Peyer's patch (tissue), 4 donors: ENCODE measurements around the gene UBXN11.
"Not testable (repeated sequence)": the region's sequence is repeated elsewhere in the genome, so short reads cannot be mapped to it uniquely, and the experiment has no call there.

Source experiments
- CTCF ChIP-seq, 6 experiments: fragments of 450-650 bp in 4 of 6; fragments of 200-600 bp in 2 of 6; sonication (generic) in 1 of 6; IDR thresholded peaks; one replicate each; pipeline ENCODE4 v1.5.1; 2017 to 2019; ENCODE audit warnings: antibody characterized with exemption in 6 of 6, mild to moderate bottlenecking in 3 of 6, moderate library complexity in 1 of 6
- POLR2A ChIP-seq, 2 donors: fragments of 450-650 bp; IDR thresholded peaks; one replicate each; pipeline ENCODE4 v1.5.1; 2017; ENCODE audit warnings: antibody characterized with exemption in 2 of 2, mild to moderate bottlenecking in 2 of 2, moderate library complexity in 2 of 2

GRCh38 chr1:26329380-26329779 is 22.9 kb upstream of the UBXN11 start:
- not testable (repeated sequence) for TF ChIP-seq CTCF, POLR2A (IDR thresholded peaks at IDR 0.05)
